Esophagus muscularis mucosa (tissue), 4 donors: ENCODE results near the gene PARD3B. TPM values are rescaled to one million over a fixed set of nuclear protein-coding genes. Genes with fewer than 3 reads are reported as not detected.

ENCODE experiments used
- DNase-seq: peaks from one replicate; pipeline ENCODE4 v3.0.0-alpha.2; 2017; ENCODE audit errors: extremely low spot score
- H3K27ac ChIP-seq, 4 donors: fragments of 200-600 bp; sonication (generic); replicated peaks in 1 of 4; 1 replicate in 3 of 4; 2 replicates in 1 of 4; pipeline ENCODE4 v1.5.1; 2016 to 2019; ENCODE audit warnings: mild to moderate bottlenecking in 1 of 4
- H3K27me3 ChIP-seq, 4 donors: fragments of 200-600 bp; sonication (generic); one replicate each; pipeline versions ENCODE4 v1.5.1 to v1.6.0; 2016 to 2019
- H3K36me3 ChIP-seq, 4 donors: fragments of 200-600 bp; sonication (generic); one replicate each; pipeline ENCODE4 v1.5.1; 2016 to 2019
- H3K4me1 ChIP-seq, 4 donors: fragments of 200-600 bp; sonication (generic); one replicate each; pipeline ENCODE4 v1.5.1; 2016 to 2019
- H3K4me3 ChIP-seq, 4 donors: fragments of 200-600 bp; sonication (generic); 1 replicate in 2 of 4; 2 replicates in 2 of 4; pipeline ENCODE4 v1.5.1; 2016 to 2019; ENCODE audit warnings: mild to moderate bottlenecking in 4 of 4, moderate library complexity in 1 of 4
- H3K9me3 ChIP-seq, 4 donors: fragments of 200-600 bp; sonication (generic); 1 replicate in 3 of 4; 2 replicates in 1 of 4; pipeline ENCODE4 v1.5.1; 2016 to 2019
- CTCF ChIP-seq, 3 experiments: fragments of 200-600 bp in 2 of 3; fragments of 450-650 bp in 1 of 3; sonication (generic) in 2 of 3; IDR thresholded peaks; one replicate each; pipeline ENCODE4 v1.5.1; 2017 to 2019; ENCODE audit warnings: antibody characterized with exemption in 3 of 3, mild to moderate bottlenecking in 2 of 3, moderate library complexity in 1 of 3
- EP300 ChIP-seq: sonication (generic); formaldehyde crosslinking; IDR thresholded peaks from one replicate; pipeline ENCODE4 v1.6.1; 2017; ENCODE audit warnings: antibody characterized with exemption
- POLR2A ChIP-seq: fragments of 450-650 bp; IDR thresholded peaks from one replicate; pipeline ENCODE4 v1.6.1; 2017; ENCODE audit warnings: antibody characterized with exemption, moderate library complexity, mild to moderate bottlenecking, low read depth
- POLR2AphosphoS5 ChIP-seq, 2 donors: sonication (generic); formaldehyde crosslinking; IDR thresholded peaks; one replicate each; pipeline ENCODE4 v1.6.1; 2017; ENCODE audit warnings: antibody characterized with exemption in 2 of 2
- WGBS: methylation state at CpG from one replicate; pipeline ENCODE4 v1.1.5; 2018; 5-methylcytosine and 5-hydroxymethylcytosine counted together
- intact Hi-C: fragments of 100-400 bp; cut with DNase I; formaldehyde crosslinking; loops from one replicate; pipeline ENCODE4 v1.15.1; 2023
- total RNA-seq, 4 donors: library from RNA; depleted of rRNA; stranded (reverse); fragments of >200 nt; gene quantifications; one replicate each; pipeline versions ENCODE4 v1.1.0 to v1.2.1, GENCODE V29; 2016

The PARD3B gene
- total RNA-seq, 4 donors from 2014 or later = 24.2 to 40.8 (median 32.5) TPM

- Histone ChIP-seq H3K9me3 (peaks cover 0 to 10% (median 0%) of the 10 kb centered on the region in 4 donors), H3K4me1 (peaks cover 0 to 4% (median 0%) of the 10 kb centered on the region in 4 donors), H3K27ac (no peak overlapping the region), H3K4me3 (no peak overlapping the region), H3K27me3 (no peaks in the 10 kb centered on the region), H3K36me3 (no peaks in the 10 kb centered on the region)
- WGBS = 80% methylated on average over 4 of the region's 4 CpGs
- TF ChIP-seq EP300 = no peak
- TF ChIP-seq POLR2A = no peak
- DNase-seq = no peak
- intact Hi-C loops = no loop called here
These were observed 1095.4 kb downstream of the PARD3B start for GRCh38 chr2:205640716-205641115.

GRCh38 chr2:205642599-205643356 lies 1097.5 kb downstream of the PARD3B start:
- Histone ChIP-seq H3K36me3 (no peaks in the 10 kb centered on the region), H3K27me3 (no peaks in the 10 kb centered on the region), H3K27ac (no peak overlapping the region), H3K9me3 (peaks cover 0 to 10% (median 0%) of the 10 kb centered on the region in 4 donors), H3K4me3 (no peak overlapping the region), H3K4me1 (no peaks in the 10 kb centered on the region)
- WGBS = 57% methylated on average over 6 of the region's 6 CpGs
- DNase-seq = no peak
- intact Hi-C loops = no loop called here
- no peak for TF ChIP-seq CTCF (IDR thresholded peaks at IDR 0.05)
- no peak for TF ChIP-seq EP300
- TF ChIP-seq POLR2AphosphoS5 (IDR thresholded peaks at IDR 0.05) = no peak
- no peak for TF ChIP-seq POLR2A

DNA sequence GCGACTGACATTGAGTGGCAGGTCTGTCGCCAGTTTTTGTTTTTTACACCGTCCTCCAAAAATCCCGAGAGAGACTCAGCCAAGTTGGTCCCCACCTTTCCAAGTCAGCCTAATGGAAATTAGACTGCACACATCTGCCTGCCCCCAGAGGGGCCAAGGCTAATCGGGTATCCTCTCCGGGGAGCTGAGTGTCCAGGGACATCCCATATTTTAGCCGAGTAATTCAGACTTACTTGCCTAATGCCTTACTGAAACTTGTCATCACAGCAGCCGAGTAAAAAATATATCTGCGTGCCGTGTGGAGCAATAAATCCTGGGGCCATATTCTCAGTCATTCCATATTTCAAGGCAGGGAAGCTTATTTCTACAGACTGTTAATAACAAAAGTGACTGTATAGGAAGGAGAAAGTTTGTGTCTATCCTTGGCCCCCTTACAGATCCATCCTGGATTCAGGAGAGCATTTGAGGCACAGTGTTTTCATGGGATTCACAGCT lies 1098.2 kb downstream of the PARD3B start:
- no peaks in the 10 kb centered on the region for H3K27me3 ChIP-seq

GRCh38 chr2:205644018-205644417 lies 1098.7 kb downstream of the PARD3B start:
- TF ChIP-seq EP300 (no peak), CTCF (IDR thresholded peaks at IDR 0.05) (no peak), POLR2A (no peak), POLR2AphosphoS5 (IDR thresholded peaks at IDR 0.05) (no peak)
- Histone ChIP-seq H3K4me3 (no peak overlapping the region), H3K27me3 (no peaks in the 10 kb centered on the region), H3K9me3 (peaks cover 0 to 10% (median 0%) of the 10 kb centered on the region in 4 donors), H3K36me3 (no peaks in the 10 kb centered on the region), H3K27ac (no peak overlapping the region), H3K4me1 (no peaks in the 10 kb centered on the region)
- no peak for DNase-seq
- 91% methylated on average over 5 of the region's 5 CpGs for WGBS
- intact Hi-C loops = no loop called here

More for the DNA sequence above, 1098.2 kb downstream of the PARD3B start:
- TF ChIP-seq EP300 (no peak), POLR2AphosphoS5 (IDR thresholded peaks at IDR 0.05) (no peak), CTCF (IDR thresholded peaks at IDR 0.05) (no peak), POLR2A (no peak)
- no peaks in the 10 kb centered on the region for H3K36me3 ChIP-seq
- WGBS = 84% methylated on average over 10 of the region's 10 CpGs
- intact Hi-C loops = no loop called here
- DNase-seq = no peak
- H3K4me3 ChIP-seq = no peak overlapping the region
- H3K9me3 ChIP-seq = peaks cover 0 to 10% (median 0%) of the 10 kb centered on the region in 4 donors
- H3K4me1 ChIP-seq = no peaks in the 10 kb centered on the region
- no peak overlapping the region for H3K27ac ChIP-seq

- no peaks in the 10 kb centered on the region for H3K4me1 ChIP-seq
- intact Hi-C loops = no loop called here
- no peak for TF ChIP-seq CTCF (IDR thresholded peaks at IDR 0.05)
- TF ChIP-seq POLR2AphosphoS5 (IDR thresholded peaks at IDR 0.05) = no peak
- no peak for TF ChIP-seq EP300
- TF ChIP-seq POLR2A = no peak
These were observed 1101.4 kb downstream of the PARD3B start for GRCh38 chr2:205646680-205647079.

More at GRCh38 chr2:205646680-205647079, 1101.4 kb downstream of the PARD3B start:
- no peak for DNase-seq
- 94% methylated on average over 8 of the region's 8 CpGs for WGBS
- Histone ChIP-seq H3K9me3 (no peaks in the 10 kb centered on the region), H3K27me3 (no peaks in the 10 kb centered on the region), H3K36me3 (no peaks in the 10 kb centered on the region), H3K27ac (no peak overlapping the region), H3K4me3 (no peak overlapping the region)
